ENCODE measurements around the gene HAUS1. TPM values are rescaled to one million over a fixed set of nuclear protein-coding genes. Genes with fewer than 3 reads are reported as not detected.
"Not testable (repeated sequence)": the region's sequence is repeated elsewhere in the genome, so short reads cannot be mapped to it uniquely, and the experiment has no call there.

The HAUS1 gene
- total and polyA plus RNA-seq, 4 experiments from 2014 or later = 23.2 to 82.6 (median 31.5) TPM

DNA sequence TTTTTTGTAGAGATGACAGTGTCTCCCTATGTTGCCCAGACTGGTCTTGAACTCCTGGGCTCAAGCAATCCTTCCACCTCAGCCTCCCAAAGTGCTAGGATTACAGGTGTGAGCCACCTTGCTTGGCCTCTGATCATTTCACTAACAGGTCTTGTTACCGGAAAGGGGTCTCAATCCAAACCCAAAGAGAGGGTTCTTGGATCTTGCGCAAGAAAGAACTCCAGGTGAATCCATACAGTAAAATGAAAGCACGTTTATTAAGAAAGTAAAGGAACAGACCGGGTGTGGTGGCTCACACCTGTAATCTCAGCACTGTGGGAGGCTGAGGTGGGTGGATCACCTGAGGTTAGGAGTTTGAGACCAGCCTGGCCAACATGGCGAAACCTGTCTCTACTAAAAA lies 56.7 kb downstream of the HAUS1 start:
- ChIA-PET POLR2A (ENCODE audit: partially characterized antibody) (interaction anchor here (0.7 kb wide), 1 partner anchor 13 kb away, joined by 3 read pairs; a partner anchor contains a TSS), CTCF (ENCODE audit: partially characterized antibody) (interaction anchor here (0.6 to 11.0 kb wide), 5 partner anchors 13 to 497 kb away, joined by 3 to 158 read pairs (median 18); partner anchors contain the start of gene LOXHD1)
- H3K9me3 Mint-ChIP-seq; DNase-seq; H3K36me3 Mint-ChIP-seq; H3K36me3 ChIP-seq (ENCODE audit: insufficient read depth, low read length); H3K27me3 ChIP-seq (ENCODE audit: insufficient read depth, low read length); H3K27ac ChIP-seq (ENCODE audit: low read depth, low read length); H3K4me3 ChIP-seq (ENCODE audit: low read length in 2 of 2); H3K9me3 ChIP-seq (ENCODE audit: control insufficient read depth in 1 of 2, low read length in 2 of 2); intact Hi-C loops (cut with micrococcal nuclease); H3K27me3 Mint-ChIP-seq: not testable (repeated sequence)
- Mint-ChIP-seq H3K27ac (peak overlapping the region in 2 of 7 donors; percentile 79 to 82), H3K4me1 (peaks cover 34 to 68% (median 48%) of the 10 kb centered on the region in 4 donors), H3K4me3 (peak overlapping the region in 4 of 8 donors; percentile 7 to 68 (median 29))
- peaks cover 49% of the 10 kb centered on the region for H3K4me1 ChIP-seq (ENCODE audit: insufficient read depth, low read length)

DNA sequence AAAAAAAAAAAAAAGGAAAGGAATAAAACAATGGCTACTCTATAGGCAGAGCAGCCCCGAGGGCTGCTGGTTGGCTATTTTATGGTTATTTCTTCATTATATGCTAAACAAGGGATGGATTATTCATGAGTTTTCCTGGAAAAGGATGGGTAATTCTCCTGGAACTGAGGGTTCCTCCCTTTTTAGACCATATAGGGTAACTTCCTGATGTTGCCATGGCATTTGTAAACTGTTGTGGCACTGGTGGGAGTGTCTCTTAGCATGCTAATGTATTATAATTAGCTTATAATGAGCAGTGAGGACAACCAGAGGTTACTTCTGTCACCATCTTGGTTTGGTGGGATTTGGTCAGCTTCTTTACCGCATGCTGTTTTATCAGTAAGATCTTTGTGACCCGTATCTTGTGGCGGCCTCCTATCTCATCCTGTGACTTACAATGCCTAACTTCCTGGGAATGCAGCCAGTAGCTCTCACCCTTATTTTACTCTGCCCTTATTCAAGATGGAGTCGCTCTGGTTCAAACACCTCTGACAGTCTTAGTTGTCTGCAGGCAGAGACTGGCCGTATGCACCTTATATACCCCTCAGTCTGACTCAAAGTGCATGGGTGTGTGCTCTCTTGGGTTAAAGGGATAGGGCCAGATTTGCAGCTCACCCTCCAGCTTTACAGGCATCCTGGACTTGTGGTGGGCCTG lies 57.7 kb downstream of the HAUS1 start:
- H3K27ac ChIP-seq (ENCODE audit: low read depth, low read length) = no peak overlapping the region
- Mint-ChIP-seq H3K4me3 (peak overlapping the region in 1 of 8 donors; percentile 10), H3K4me1 (peaks cover 29 to 58% (median 39%) of the 10 kb centered on the region in 4 donors), H3K9me3 (no peaks in the 10 kb centered on the region), H3K36me3 (peaks cover 0 to 5% of the 10 kb centered on the region in 2 donors), H3K27me3 (no peaks in the 10 kb centered on the region), H3K27ac (peak overlapping the region in 2 of 7 donors; percentile 46 to 57)
- POLR2A ChIA-PET (ENCODE audit: partially characterized antibody) = interaction anchor here (0.7 kb wide), 2 partner anchors 12 to 166 kb away, joined by 3 read pairs; a partner anchor contains a TSS
- H3K9me3 ChIP-seq (ENCODE audit: control insufficient read depth in 1 of 2, low read length in 2 of 2) = no peaks in the 10 kb centered on the region
- H3K36me3 ChIP-seq (ENCODE audit: insufficient read depth, low read length) = no peaks in the 10 kb centered on the region
- no peak for DNase-seq
- intact Hi-C loops (cut with micrococcal nuclease) = no loop called here
- no peak overlapping the region for H3K4me3 ChIP-seq (ENCODE audit: low read length in 2 of 2)
- CTCF ChIA-PET (ENCODE audit: partially characterized antibody) = interaction anchor here (0.7 to 11.0 kb wide), 5 partner anchors 9 to 496 kb away, joined by 3 to 158 read pairs (median 5); a partner anchor contains a TSS
- peaks cover 40% of the 10 kb centered on the region for H3K4me1 ChIP-seq (ENCODE audit: insufficient read depth, low read length)
- H3K27me3 ChIP-seq (ENCODE audit: insufficient read depth, low read length) = no peaks in the 10 kb centered on the region

DNA sequence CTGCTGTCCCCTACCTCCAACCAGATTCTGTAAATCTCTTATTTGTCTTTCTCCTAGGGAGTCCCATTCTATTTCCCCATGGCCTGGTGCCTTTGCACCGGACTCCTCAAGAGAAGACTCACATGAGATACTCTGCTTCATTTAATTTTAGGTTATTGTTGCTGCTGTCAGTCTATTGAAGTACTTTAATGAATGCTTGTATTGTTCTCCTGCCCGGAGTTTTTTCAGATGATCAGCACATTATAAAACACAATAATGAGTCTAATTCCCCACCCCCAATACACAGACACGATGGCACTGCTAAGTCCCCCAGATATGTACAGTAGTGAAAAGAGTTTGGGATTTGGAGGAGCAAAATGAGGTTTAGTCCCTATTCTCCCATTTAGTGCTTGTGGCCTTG lies 58.9 kb downstream of the HAUS1 start:
- peak overlapping the region in 2 of 7 donors; percentile 11 to 43 for H3K27ac Mint-ChIP-seq
- POLR2A ChIA-PET (ENCODE audit: partially characterized antibody) = no interaction called here
- intact Hi-C loops (cut with micrococcal nuclease) = no loop called here

DNA sequence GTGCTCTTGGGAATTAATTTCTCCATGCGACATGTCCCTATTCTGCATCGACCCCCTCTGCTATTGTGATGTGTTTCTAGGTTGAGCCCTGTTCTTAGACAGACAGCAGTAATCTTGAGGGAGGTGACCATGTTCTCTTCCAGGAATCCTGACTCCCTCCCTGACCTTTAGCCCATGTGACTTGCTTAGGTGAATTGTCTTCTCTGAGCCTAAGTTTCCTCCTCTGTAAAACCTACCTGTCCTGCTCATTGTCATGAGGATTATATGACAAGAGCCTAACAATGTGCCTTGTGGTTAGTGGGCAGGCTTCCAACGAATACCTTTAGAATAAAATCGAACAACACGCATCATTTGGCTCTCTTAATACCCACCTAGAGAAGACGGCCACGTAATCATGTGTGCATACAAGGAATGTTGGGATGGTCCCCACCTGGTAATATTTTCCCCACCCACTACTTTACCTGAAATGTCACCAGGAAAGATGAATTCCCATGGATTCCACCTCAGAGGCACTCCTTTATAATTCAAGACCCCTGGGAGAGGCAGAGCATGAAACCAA lies 59.8 kb downstream of the HAUS1 start:
- peak overlapping the region in 1 of 8 donors; percentile 55 for H3K4me3 Mint-ChIP-seq
- H3K36me3 Mint-ChIP-seq = peaks cover 0 to 5% of the 10 kb centered on the region in 2 donors
- peaks cover 24% of the 10 kb centered on the region for H3K4me1 ChIP-seq (ENCODE audit: insufficient read depth, low read length)
- ChIA-PET POLR2A (ENCODE audit: partially characterized antibody) (no interaction called here), CTCF (ENCODE audit: partially characterized antibody) (interaction anchor here (1.7 to 11.0 kb wide), 5 partner anchors 10 to 494 kb away, joined by 4 to 158 read pairs (median 15); partner anchors contain the start of gene LOXHD1)
- no peaks in the 10 kb centered on the region for H3K27me3 Mint-ChIP-seq
- no peaks in the 10 kb centered on the region for H3K27me3 ChIP-seq (ENCODE audit: insufficient read depth, low read length)
- H3K27ac Mint-ChIP-seq = peak overlapping the region in 3 of 7 donors; percentile 33 to 70 (median 48)
- no peaks in the 10 kb centered on the region for H3K36me3 ChIP-seq (ENCODE audit: insufficient read depth, low read length)
- no peaks in the 10 kb centered on the region for H3K9me3 ChIP-seq (ENCODE audit: control insufficient read depth in 1 of 2, low read length in 2 of 2)
- H3K4me1 Mint-ChIP-seq = peaks cover 24 to 44% (median 30%) of the 10 kb centered on the region in 4 donors
- H3K27ac ChIP-seq (ENCODE audit: low read depth, low read length) = no peak overlapping the region
- H3K9me3 Mint-ChIP-seq = no peaks in the 10 kb centered on the region
- H3K4me3 ChIP-seq (ENCODE audit: low read length in 2 of 2) = no peak overlapping the region
- intact Hi-C loops (cut with micrococcal nuclease) = no loop called here
- DNase-seq = no peak

More for the DNA sequence above, 58.9 kb downstream of the HAUS1 start:
- no peaks in the 10 kb centered on the region for H3K27me3 ChIP-seq (ENCODE audit: insufficient read depth, low read length)
- CTCF ChIA-PET (ENCODE audit: partially characterized antibody) = interaction anchor here (1.7 to 11.0 kb wide), 3 partner anchors 11 to 495 kb away, joined by 4 to 158 read pairs (median 68); a partner anchor contains a TSS
- Mint-ChIP-seq H3K4me3 (no peak overlapping the region), H3K9me3 (no peaks in the 10 kb centered on the region), H3K27me3 (no peaks in the 10 kb centered on the region), H3K36me3 (peaks cover 0 to 5% of the 10 kb centered on the region in 2 donors), H3K4me1 (peaks cover 26 to 50% (median 32%) of the 10 kb centered on the region in 4 donors)
- peaks cover 31% of the 10 kb centered on the region for H3K4me1 ChIP-seq (ENCODE audit: insufficient read depth, low read length)
- no peaks in the 10 kb centered on the region for H3K9me3 ChIP-seq (ENCODE audit: control insufficient read depth in 1 of 2, low read length in 2 of 2)
- no peak overlapping the region for H3K4me3 ChIP-seq (ENCODE audit: low read length in 2 of 2)
- no peak for DNase-seq
- H3K27ac ChIP-seq (ENCODE audit: low read depth, low read length) = no peak overlapping the region
- H3K36me3 ChIP-seq (ENCODE audit: insufficient read depth, low read length) = no peaks in the 10 kb centered on the region

DNA sequence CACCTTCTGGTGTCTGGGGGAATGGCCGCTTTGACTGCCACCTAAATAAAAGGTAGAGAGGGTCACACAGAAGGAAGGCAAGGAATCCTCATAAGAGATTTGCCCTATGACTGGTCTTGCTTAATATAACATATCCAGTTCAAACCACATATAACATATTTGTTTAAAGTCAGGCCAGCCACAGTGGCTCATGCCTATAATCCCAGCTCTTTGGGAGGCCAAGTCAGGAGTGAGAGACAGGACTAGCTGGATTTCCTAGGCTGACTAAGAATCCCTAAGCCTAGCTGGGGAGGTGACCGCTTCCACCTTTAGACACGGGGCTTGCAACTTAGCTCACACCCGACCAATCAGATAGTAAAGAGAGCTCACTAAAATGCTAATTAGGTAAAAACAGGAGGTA lies 60.3 kb downstream of the HAUS1 start:
- DNase-seq; intact Hi-C loops (cut with micrococcal nuclease); H3K36me3 Mint-ChIP-seq; H3K4me3 ChIP-seq (ENCODE audit: low read length in 2 of 2); H3K4me3 Mint-ChIP-seq; H3K9me3 Mint-ChIP-seq; H3K27ac Mint-ChIP-seq; H3K36me3 ChIP-seq (ENCODE audit: insufficient read depth, low read length); H3K27ac ChIP-seq (ENCODE audit: low read depth, low read length); H3K27me3 Mint-ChIP-seq; POLR2A ChIA-PET (ENCODE audit: partially characterized antibody); H3K27me3 ChIP-seq (ENCODE audit: insufficient read depth, low read length); H3K9me3 ChIP-seq (ENCODE audit: control insufficient read depth in 1 of 2, low read length in 2 of 2): not testable (repeated sequence)
- CTCF ChIA-PET (ENCODE audit: partially characterized antibody) = interaction anchor here (3.0 to 11.0 kb wide), 3 partner anchors 10 to 493 kb away, joined by 12 to 158 read pairs (median 15); partner anchors contain the start of gene LOXHD1
- H3K4me1 ChIP-seq (ENCODE audit: insufficient read depth, low read length) = peaks cover 21% of the 10 kb centered on the region
- H3K4me1 Mint-ChIP-seq = peaks cover 24 to 47% (median 31%) of the 10 kb centered on the region in 4 donors

DNA sequence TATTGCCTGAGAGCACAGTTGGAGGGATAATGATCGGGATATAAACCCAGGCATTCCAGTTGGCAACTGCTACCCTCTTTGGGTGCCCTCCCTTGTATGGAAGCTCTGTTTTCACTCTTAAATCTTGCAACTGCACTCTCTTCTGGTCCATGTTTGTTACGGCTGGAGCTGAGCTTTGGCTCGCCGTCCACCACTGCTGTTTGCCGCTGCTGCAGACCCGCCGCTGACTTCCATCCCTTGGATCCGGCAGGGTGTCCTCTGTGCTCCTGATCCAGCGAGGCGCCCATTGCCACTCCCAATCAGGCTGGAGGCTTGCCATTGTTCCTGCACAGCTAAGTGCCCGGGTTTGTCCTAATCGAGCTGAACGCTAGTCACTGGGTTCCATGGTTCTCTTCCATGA lies 60.7 kb downstream of the HAUS1 start:
- Histone ChIP-seq H3K4me1 (ENCODE audit: insufficient read depth, low read length) (peaks cover 17% of the 10 kb centered on the region), H3K4me3 (ENCODE audit: low read length in 2 of 2) (no peak overlapping the region), H3K36me3 (ENCODE audit: insufficient read depth, low read length) (no peaks in the 10 kb centered on the region), H3K27ac (ENCODE audit: low read depth, low read length) (no peak overlapping the region), H3K9me3 (ENCODE audit: control insufficient read depth in 1 of 2, low read length in 2 of 2) (no peaks in the 10 kb centered on the region), H3K27me3 (ENCODE audit: insufficient read depth, low read length) (no peaks in the 10 kb centered on the region)
- intact Hi-C loops (cut with micrococcal nuclease) = no loop called here
- peaks cover 0 to 5% of the 10 kb centered on the region in 2 donors for H3K36me3 Mint-ChIP-seq
- no peaks in the 10 kb centered on the region for H3K9me3 Mint-ChIP-seq
- H3K4me3 Mint-ChIP-seq = no peak overlapping the region
- CTCF ChIA-PET (ENCODE audit: partially characterized antibody) = interaction anchor here (1.6 to 11.0 kb wide), 4 partner anchors 9 to 493 kb away, joined by 3 to 158 read pairs (median 14); partner anchors contain the start of gene LOXHD1
- H3K4me1 Mint-ChIP-seq = peaks cover 21 to 47% (median 30%) of the 10 kb centered on the region in 4 donors
- no peak overlapping the region for H3K27ac Mint-ChIP-seq
- DNase-seq = no peak
- H3K27me3 Mint-ChIP-seq = no peaks in the 10 kb centered on the region
- POLR2A ChIA-PET (ENCODE audit: partially characterized antibody) = interaction anchor here (0.5 kb wide), 1 partner anchor 13 kb away, joined by 3 read pairs; no protein-coding TSS in a partner anchor
